ENCODE measurements around the gene TRAPPC1. TPM values are rescaled to one million over a fixed set of nuclear protein-coding genes. Genes with fewer than 3 reads are reported as not detected.

The TRAPPC1 gene
- total RNA-seq, 4 donors from 2014 or later: 24.1 to 39.3 (median 36.8) TPM

- Histone ChIP-seq H3K36me3 (no peaks in the 10 kb centered on the region), H3K4me3 (no peak overlapping the region), H3K4me1 (no peaks in the 10 kb centered on the region), H3K27me3 (peaks cover 0 to 12% of the 10 kb centered on the region in 2 donors), H3K27ac (no peak overlapping the region), H3K9me3 (peaks cover 0 to 22% (median 2%) of the 10 kb centered on the region in 4 donors)
- no peak for DNase-seq (ENCODE audit: low spot score in 2 of 2)
- no peak for TF ChIP-seq CTCF (IDR thresholded peaks at IDR 0.05)
- no peak for TF ChIP-seq EP300 (IDR thresholded peaks at IDR 0.05)
- no peak for TF ChIP-seq POLR2A (IDR thresholded peaks at IDR 0.05)
- WGBS, 2 donors: 95 to 96% methylated on average over 8 of the region's 8 CpGs
These were observed 40.5 kb upstream of the TRAPPC1 start for GRCh38 chr17:7972131-7972785.

GRCh38 chr17:7971651-7972050 is 39.9 kb upstream of the TRAPPC1 start:
- Histone ChIP-seq H3K4me1 (no peaks in the 10 kb centered on the region), H3K27ac (no peak overlapping the region), H3K27me3 (peaks cover 0 to 12% of the 10 kb centered on the region in 2 donors), H3K9me3 (peaks cover 0 to 22% (median 2%) of the 10 kb centered on the region in 4 donors), H3K36me3 (no peaks in the 10 kb centered on the region), H3K4me3 (no peak overlapping the region)
- TF ChIP-seq POLR2A (IDR thresholded peaks at IDR 0.05) (no peak), EP300 (IDR thresholded peaks at IDR 0.05) (no peak), CTCF (IDR thresholded peaks at IDR 0.05) (no peak)
- no peak for DNase-seq (ENCODE audit: low spot score in 2 of 2)
- 74 to 82% methylated on average over 4 of the region's 4 CpGs for WGBS, 2 donors

GRCh38 chr17:7969433-7969832 is 37.7 kb upstream of the TRAPPC1 start:
- no peak for DNase-seq (ENCODE audit: low spot score in 2 of 2)
- 82 to 85% methylated on average over 6 of the region's 6 CpGs for WGBS, 2 donors
- Histone ChIP-seq H3K9me3 (peaks cover 0 to 8% (median under 1%) of the 10 kb centered on the region in 4 donors), H3K27me3 (peaks cover 0 to 12% of the 10 kb centered on the region in 2 donors), H3K27ac (no peak overlapping the region), H3K36me3 (no peaks in the 10 kb centered on the region), H3K4me3 (no peak overlapping the region), H3K4me1 (no peaks in the 10 kb centered on the region)
- no peak for TF ChIP-seq POLR2A (IDR thresholded peaks at IDR 0.05)
- TF ChIP-seq CTCF (IDR thresholded peaks at IDR 0.05): no peak
- TF ChIP-seq EP300 (IDR thresholded peaks at IDR 0.05): no peak

GRCh38 chr17:7967751-7968150 is 36.0 kb upstream of the TRAPPC1 start:
- TF ChIP-seq CTCF (IDR thresholded peaks at IDR 0.05): no peak
- no peaks in the 10 kb centered on the region for H3K4me1 ChIP-seq
- DNase-seq (ENCODE audit: low spot score in 2 of 2): no peak
- peaks cover 0 to 12% of the 10 kb centered on the region in 2 donors for H3K27me3 ChIP-seq
- H3K36me3 ChIP-seq: no peaks in the 10 kb centered on the region
- no peak overlapping the region for H3K4me3 ChIP-seq
- 51 to 59% methylated on average over 2 of the region's 2 CpGs for WGBS, 2 donors
- H3K9me3 ChIP-seq: no peaks in the 10 kb centered on the region
- H3K27ac ChIP-seq: no peak overlapping the region

- no peak for TF ChIP-seq POLR2A (IDR thresholded peaks at IDR 0.05)
- TF ChIP-seq EP300 (IDR thresholded peaks at IDR 0.05): no peak
- no peak for TF ChIP-seq CTCF (IDR thresholded peaks at IDR 0.05)
- H3K27me3 ChIP-seq: peaks cover 0 to 31% of the 10 kb centered on the region in 2 donors
- no peak overlapping the region for H3K27ac ChIP-seq
- no peak for DNase-seq (ENCODE audit: low spot score in 2 of 2)
- no peak overlapping the region for H3K4me3 ChIP-seq
- H3K4me1 ChIP-seq: no peaks in the 10 kb centered on the region
- no peaks in the 10 kb centered on the region for H3K9me3 ChIP-seq
- H3K36me3 ChIP-seq: no peaks in the 10 kb centered on the region
- WGBS, 2 donors: 27% methylated on average over 2 of the region's 2 CpGs
These were observed 29.7 kb upstream of the TRAPPC1 start for GRCh38 chr17:7961421-7961820.
